DND-41 (cell line): ENCODE results near the gene OSBPL10.
"Not testable (repeated sequence)": the region's sequence is repeated elsewhere in the genome, so short reads cannot be mapped to it uniquely, and the experiment has no call there.

ENCODE experiments used
- ATAC-seq: fragments of 200-7000 bp; cut with Tn5 transposase; 3 replicates; pipeline ENCODE4 v1.9.1; 2021; ENCODE audit warnings: low read depth; ENCODE audit not compliant: insufficient read depth
- DNase-seq: peaks from one replicate; pipeline ENCODE4 v3.0.0-alpha.2; 2020
- H2AFZ ChIP-seq: 2 replicates; pipeline ENCODE4 v1.6.0; 2012; ENCODE audit warnings: low read depth, low read length
- H3K27ac ChIP-seq: 2 replicates; pipeline ENCODE4 v1.5.1; 2012; ENCODE audit warnings: low read length, inconsistent platforms
- H3K27me3 ChIP-seq: fragments of 200-600 bp; sonication (generic); 2 replicates; pipeline ENCODE4 v1.6.0; 2012; ENCODE audit warnings: low read length, mild to moderate bottlenecking, inconsistent platforms; ENCODE audit not compliant: insufficient read depth, poor library complexity
- H3K36me3 ChIP-seq: 2 replicates; pipeline ENCODE4 v1.5.1; 2012; ENCODE audit warnings: low read length, inconsistent platforms; ENCODE audit not compliant: insufficient read depth
- H3K4me1 ChIP-seq: 2 replicates; pipeline ENCODE4 v1.5.1; 2012; ENCODE audit warnings: mild to moderate bottlenecking, low read length; ENCODE audit not compliant: insufficient read depth
- H3K4me2 ChIP-seq: 2 replicates; pipeline ENCODE4 v1.6.0; 2012; ENCODE audit warnings: mild to moderate bottlenecking, moderate library complexity, low read length, inconsistent platforms; ENCODE audit not compliant: insufficient read depth
- H3K4me3 ChIP-seq, 2 experiments: fragments of 200-600 bp in 1 of 2; shearing (Covaris generic) in 1 of 2; 2 replicates each; pipeline ENCODE4 v1.5.1; 2012 to 2016; ENCODE audit warnings: inconsistent platforms in 2 of 2, low read length in 2 of 2, mild to moderate bottlenecking in 2 of 2, low read depth in 1 of 2, moderate library complexity in 1 of 2
- H3K79me2 ChIP-seq: 2 replicates; pipeline ENCODE4 v1.6.0; 2012; ENCODE audit warnings: low read length, inconsistent platforms; ENCODE audit not compliant: insufficient read depth
- H3K9ac ChIP-seq: 2 replicates; pipeline ENCODE4 v1.6.0; 2012; ENCODE audit warnings: low read depth, mild to moderate bottlenecking, inconsistent platforms, low read length, moderate library complexity
- H3K9me3 ChIP-seq: 2 replicates; pipeline ENCODE4 v1.5.1; 2012; ENCODE audit warnings: low read length, moderate library complexity, mild to moderate bottlenecking, inconsistent platforms; ENCODE audit not compliant: insufficient read depth, severe bottlenecking
- H4K20me1 ChIP-seq: 2 replicates; pipeline ENCODE4 v1.6.0; 2012; ENCODE audit warnings: low read length; ENCODE audit not compliant: insufficient read depth
- EZH2 ChIP-seq: IDR thresholded peaks from 3 replicates; pipeline ENCODE4 v1.6.1; 2012; ENCODE audit warnings: borderline replicate concordance, low read depth, mild to moderate bottlenecking, moderate library complexity, low read length, inconsistent platforms; ENCODE audit not compliant: severe bottlenecking
- TF ChIP-seq, protein P1 (sequence below): IDR thresholded peaks from 2 replicates; pipeline ENCODE4 v1.5.1; 2012; ENCODE audit warnings: borderline replicate concordance, low read length, moderate library complexity, mild to moderate bottlenecking; ENCODE audit not compliant: poor library complexity, severe bottlenecking; ENCODE audit errors: extremely low read depth

The OSBPL10 gene

DNA sequence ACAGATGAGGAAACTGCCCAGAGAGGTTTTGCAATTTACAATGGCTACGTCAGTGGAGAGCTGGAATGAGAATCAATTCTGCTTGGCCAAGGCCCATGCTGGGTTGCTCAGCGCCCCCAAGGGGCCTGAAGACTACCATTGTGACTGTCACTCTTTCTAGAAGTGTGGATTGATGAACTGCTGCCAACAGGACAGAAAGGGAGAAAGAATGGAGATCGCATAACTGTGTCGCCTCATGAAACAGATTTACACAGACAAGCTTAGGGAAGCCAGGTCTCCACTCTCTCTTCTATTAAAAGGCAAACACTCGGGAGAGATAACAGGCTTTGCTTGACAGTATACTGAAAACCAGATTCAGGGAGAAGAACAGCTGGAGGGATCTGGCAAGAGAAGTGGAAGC, 288.3 kb downstream of the OSBPL10 start:
- Histone ChIP-seq H4K20me1 (no peaks in the 10 kb centered on the region), H3K79me2 (no peaks in the 10 kb centered on the region), H3K9me3 (peaks cover 6% of the 10 kb centered on the region), H3K27ac (no peak overlapping the region), H3K4me2 (no peak overlapping the region), H3K4me1 (no peaks in the 10 kb centered on the region), H3K9ac (no peak overlapping the region), H3K4me3 (no peak overlapping the region), H3K27me3 (no peaks in the 10 kb centered on the region), H2AFZ (no peak overlapping the region), H3K36me3 (no peaks in the 10 kb centered on the region)
- DNase-seq (no peak), ATAC-seq (no peak)
- no peak for TF ChIP-seq EZH2
- TF ChIP-seq, protein P1, sequence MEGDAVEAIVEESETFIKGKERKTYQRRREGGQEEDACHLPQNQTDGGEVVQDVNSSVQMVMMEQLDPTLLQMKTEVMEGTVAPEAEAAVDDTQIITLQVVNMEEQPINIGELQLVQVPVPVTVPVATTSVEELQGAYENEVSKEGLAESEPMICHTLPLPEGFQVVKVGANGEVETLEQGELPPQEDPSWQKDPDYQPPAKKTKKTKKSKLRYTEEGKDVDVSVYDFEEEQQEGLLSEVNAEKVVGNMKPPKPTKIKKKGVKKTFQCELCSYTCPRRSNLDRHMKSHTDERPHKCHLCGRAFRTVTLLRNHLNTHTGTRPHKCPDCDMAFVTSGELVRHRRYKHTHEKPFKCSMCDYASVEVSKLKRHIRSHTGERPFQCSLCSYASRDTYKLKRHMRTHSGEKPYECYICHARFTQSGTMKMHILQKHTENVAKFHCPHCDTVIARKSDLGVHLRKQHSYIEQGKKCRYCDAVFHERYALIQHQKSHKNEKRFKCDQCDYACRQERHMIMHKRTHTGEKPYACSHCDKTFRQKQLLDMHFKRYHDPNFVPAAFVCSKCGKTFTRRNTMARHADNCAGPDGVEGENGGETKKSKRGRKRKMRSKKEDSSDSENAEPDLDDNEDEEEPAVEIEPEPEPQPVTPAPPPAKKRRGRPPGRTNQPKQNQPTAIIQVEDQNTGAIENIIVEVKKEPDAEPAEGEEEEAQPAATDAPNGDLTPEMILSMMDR: peak; percentile 7

DNA sequence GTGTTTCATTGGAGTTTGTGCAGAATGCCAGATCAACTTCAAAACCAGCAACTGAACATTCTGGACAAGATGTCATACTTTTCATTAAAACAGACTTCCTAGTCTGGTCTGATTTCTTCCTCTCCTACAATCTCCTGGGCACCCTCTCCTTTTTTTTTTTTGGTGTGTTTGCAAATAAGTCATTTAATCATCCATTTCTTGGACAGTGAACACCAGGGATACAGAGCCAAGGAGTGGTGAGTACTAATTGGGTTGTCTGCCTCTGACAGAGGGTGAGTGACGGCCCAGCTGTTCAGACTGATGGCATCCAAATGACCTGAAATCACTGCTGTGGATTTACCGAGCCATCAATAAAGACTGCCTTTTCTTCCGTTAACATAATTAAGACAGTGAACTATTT, 290.3 kb downstream of the OSBPL10 start:
- H3K79me2 ChIP-seq: no peaks in the 10 kb centered on the region
- H4K20me1 ChIP-seq: no peaks in the 10 kb centered on the region

DNA sequence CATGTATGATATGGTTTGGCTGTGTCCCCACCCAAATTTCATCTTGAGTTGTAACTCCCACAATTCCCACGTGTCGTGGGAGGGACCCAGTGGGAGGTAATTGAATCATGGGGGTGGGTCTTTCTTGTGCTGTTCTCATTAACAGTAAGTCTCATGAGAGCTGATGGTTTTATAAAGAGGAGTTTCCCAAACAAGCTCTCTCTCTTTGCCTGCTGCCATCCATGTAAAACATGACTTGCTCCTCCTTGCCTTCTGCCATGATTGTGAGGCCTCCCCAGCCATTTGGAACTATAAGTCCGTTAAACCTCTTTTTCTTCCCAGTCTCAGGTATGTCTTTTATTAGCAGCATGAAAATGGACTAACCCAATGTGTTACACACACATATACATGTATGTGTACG, 291.5 kb downstream of the OSBPL10 start:
- H3K27me3 ChIP-seq, H3K4me3 ChIP-seq, H3K9ac ChIP-seq, H2AFZ ChIP-seq, H3K4me2 ChIP-seq, H3K4me1 ChIP-seq, DNase-seq, H3K27ac ChIP-seq, H3K79me2 ChIP-seq, H4K20me1 ChIP-seq, H3K36me3 ChIP-seq, H3K9me3 ChIP-seq, ATAC-seq: not testable (repeated sequence)

More for the DNA sequence above, 290.3 kb downstream of the OSBPL10 start:
- no peaks in the 10 kb centered on the region for H3K27me3 ChIP-seq
- no peaks in the 10 kb centered on the region for H3K4me1 ChIP-seq
- no peak overlapping the region for H3K9ac ChIP-seq
- no peak overlapping the region for H3K4me2 ChIP-seq
- no peak overlapping the region for H3K27ac ChIP-seq
- DNase-seq: no peak
- TF ChIP-seq, protein P1: no peak
- no peak for TF ChIP-seq EZH2
- H2AFZ ChIP-seq: no peak overlapping the region
- no peaks in the 10 kb centered on the region for H3K36me3 ChIP-seq
- no peak overlapping the region for H3K4me3 ChIP-seq
- peaks cover 6% of the 10 kb centered on the region for H3K9me3 ChIP-seq
- no peak for ATAC-seq

DNA sequence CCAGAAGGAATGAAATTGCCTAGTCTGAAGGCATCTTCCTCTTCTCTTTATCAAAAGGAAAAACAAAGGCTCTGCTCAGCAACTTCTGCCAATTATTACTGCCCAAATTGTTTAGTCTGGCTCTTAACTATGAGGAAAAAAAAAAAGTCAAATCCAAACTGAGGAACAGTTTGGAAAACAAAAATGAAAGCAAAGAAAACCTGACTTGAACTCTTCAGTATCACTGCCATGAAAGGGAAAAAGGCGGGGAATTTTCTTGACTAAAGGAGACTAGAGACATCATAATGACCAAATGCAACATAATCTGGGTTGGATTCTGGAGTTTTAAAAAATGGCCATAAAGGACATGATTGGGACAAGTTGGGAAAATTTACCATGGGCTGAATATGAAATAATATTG, 292.1 kb downstream of the OSBPL10 start:
- H3K27ac ChIP-seq: no peak overlapping the region
- peaks cover 6% of the 10 kb centered on the region for H3K9me3 ChIP-seq
- H3K4me1 ChIP-seq: no peaks in the 10 kb centered on the region
- no peaks in the 10 kb centered on the region for H3K79me2 ChIP-seq
- ATAC-seq (no peak), DNase-seq (no peak)
- no peak overlapping the region for H3K9ac ChIP-seq
- no peak overlapping the region for H3K4me2 ChIP-seq
- no peaks in the 10 kb centered on the region for H3K36me3 ChIP-seq
- no peak overlapping the region for H2AFZ ChIP-seq
- H4K20me1 ChIP-seq: no peaks in the 10 kb centered on the region
- H3K4me3 ChIP-seq: no peak overlapping the region
- no peaks in the 10 kb centered on the region for H3K27me3 ChIP-seq
- TF ChIP-seq, protein P1: no peak
- no peak for TF ChIP-seq EZH2
